D341Med (cell line): Measurements from ENCODE around the gene NOD2.

Experiments used
- DNase-seq: peaks from one replicate; pipeline ENCODE4 v3.0.0; 2012; ENCODE audit warnings: low spot score

The NOD2 gene

DNA sequence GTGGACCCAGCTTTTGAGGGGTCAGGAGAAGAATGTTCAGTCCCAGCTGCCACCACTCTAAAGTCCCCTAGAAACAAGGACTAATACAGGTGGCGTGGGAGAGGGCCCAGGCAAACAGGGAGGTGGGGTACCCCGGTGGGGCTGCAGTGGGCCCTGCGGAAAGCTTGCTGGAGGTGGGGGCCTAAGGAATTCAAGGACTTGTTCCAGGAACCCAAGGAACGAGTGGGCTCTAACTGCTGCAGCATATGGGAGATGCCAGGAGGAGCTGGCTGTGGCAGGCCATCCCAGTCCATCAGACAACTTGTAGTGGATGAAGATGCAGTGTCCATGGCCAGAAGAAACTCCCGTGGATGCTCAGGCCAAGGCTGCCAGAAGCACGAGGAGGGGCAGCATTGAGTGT is 22.9 kb upstream of the NOD2 start:
- DNase-seq = no peak

DNA sequence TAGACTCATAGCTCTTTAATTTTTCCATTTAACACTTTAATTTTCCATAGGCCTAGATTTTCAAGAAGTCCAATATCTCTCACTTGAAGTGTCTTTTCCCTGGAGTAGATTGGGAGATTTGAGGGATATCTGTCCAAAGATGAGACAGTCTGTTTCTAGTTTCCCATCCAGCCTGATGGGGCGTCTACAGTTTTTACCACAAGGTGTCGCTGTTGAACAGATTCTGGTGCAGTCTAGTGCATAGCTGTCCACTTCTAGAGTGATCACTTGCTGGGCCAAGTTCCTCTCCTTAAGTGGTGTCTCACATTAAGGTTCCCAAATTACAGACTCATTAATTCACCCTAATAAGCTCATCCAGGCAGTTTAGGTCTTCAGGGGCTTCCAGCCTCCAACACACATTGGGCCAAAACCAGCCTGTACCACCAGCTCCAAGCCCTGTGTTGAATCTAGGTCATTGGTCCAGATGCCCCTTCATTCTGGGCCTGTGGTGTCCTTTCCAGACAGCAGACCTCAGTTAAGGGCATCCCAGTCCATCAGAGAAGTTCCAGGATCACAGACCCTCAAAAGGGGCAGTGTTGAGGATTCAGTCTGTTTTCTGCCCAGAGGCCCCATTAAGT is 21.7 kb upstream of the NOD2 start:
- DNase-seq = peak; percentile 49

DNA sequence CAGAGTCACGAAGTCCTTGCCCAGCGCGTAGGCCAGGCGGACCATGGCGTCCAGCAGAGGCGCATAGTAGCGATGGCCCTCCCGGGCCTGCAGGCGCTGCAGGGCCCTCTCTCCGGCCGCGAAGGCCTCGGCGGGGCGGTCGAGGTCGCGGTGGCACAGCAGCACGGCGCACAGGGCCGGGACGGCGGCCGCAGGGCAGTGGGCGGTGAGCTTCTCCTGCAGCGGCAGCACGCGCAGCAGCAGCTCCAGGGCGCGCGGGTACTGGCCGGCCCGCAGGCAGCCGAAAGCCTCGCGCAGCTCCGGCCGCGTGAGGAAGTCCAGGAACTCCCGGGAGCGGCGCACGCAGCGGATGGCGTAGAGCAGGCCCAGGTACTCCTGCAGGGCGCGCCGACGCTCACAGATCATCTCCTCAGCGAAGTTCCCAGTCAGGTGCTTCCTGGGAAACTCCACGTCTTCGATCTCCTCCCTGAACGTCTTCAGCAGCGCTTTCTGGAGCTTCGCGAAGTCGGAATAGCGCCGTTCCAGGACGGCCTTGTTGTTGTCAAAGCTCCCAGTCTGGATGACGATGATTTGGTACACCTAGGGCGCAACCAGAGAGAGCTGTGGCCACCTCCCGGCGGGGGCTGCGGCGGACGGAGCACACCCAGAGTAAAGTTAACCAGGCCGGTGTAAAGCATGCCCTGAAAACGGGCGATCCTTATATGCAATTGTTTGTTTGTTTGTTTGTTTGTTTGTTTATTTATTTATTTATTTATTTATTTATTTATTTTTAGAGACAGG is 19.7 kb upstream of the NOD2 start:
- no peak for DNase-seq

DNA sequence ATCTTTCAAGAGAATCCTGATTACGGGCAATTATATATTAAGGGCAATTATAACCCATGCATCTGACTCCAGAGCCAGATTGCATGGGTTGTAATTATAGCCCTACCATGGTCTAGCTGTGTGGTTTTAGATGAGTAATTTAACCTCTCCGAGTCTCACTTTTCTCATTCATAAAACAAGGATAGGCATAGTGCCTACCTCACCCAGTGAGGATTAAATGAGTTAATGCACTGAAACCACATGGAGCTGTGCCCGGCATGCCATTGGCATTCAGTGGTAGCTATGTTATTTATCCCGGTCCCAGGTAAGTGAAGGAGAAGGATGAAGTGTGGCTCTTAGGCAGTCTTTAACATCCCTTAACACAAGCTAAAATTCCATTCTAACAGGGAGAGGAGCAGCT is 18.6 kb upstream of the NOD2 start:
- no peak for DNase-seq

DNA sequence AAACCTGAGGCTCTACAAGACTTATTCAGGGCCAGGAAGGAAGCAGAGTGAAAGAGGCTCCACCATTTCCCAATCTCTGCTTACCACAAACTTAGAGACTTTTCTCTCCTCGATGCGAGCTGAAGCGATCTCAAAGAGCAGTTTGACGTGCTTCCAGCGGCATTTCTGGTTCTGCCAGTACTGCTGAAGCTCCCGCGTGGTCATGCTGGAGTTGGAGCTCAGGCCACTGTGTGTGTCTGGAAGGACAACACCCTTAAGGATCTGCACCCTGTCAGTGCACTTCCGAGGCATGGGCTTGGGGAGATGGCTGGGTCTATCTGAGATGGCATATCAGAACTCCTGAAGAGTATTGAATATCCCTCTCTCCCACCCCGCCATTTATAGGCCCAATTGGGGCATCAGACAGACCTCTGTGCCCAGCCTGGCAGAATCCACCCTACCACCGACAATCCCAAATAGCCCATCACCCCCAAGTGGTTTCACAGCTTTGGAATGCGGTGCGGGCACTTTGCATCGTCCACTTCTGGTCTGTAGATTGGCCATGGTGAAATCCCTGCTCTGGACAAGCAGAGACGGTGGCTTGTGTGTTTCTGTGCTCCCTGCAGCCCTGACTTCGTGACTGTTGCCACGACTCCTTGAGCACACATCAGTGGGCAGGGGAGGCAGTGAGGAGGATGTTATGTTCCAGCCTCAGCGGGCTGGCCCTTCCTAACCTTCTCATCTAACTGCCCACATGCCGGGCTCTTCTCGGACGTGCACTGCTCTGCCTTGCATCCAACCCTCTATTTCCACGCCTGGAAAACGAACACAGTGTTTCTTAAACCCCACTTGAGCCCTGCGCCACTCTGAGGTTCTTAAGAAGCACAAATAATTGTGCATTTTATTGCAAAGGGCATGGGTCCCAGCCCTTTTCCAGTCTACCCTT is 17.5 kb upstream of the NOD2 start:
- DNase-seq = no peak

DNA sequence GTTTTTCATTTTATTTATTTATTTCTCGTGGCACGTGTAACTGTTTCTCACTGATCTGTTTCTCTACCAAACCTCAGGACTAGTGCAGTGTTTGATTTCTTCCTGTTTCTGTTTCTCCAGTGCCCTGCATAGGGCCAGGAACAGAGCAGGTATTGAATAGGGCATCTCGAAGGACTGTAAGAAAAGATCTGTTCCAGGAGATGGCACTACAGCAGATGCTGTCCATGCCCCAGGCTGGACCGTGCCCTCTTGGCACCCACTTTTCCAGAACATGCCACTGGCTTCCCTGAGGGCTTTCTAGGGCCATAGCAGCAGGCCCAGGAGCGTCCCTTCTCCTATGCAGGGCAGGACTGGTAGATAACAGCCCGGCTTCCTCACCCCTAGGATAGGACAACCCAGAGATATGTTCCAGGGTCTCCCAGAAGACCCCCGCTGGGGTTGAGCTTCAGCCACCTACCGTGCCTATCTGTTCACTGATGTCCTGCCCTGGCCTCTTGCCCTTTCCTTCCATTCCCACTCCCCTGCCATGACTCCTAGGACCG is 16.7 kb upstream of the NOD2 start:
- no peak for DNase-seq

DNA sequence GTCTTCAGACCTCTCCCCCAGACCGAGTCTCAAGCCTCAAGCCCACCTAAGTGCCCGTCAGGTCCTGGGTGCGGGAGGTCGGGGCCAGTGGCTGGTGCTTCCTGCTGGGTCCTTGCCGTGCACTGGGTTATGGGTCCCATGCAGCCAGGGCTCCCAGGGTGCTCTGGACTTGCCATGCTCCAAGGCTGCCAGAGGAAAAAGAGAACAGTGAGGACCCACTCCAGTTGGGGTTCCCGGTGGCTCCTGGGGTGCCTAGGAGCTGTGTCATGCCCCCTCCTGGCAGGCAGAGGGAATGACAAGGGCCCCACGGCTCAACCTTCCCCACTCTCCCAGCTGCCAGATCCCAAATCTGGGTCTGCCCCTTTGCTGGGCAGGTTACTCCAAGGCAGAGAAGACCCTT is 16.1 kb upstream of the NOD2 start:
- DNase-seq = no peak

DNA sequence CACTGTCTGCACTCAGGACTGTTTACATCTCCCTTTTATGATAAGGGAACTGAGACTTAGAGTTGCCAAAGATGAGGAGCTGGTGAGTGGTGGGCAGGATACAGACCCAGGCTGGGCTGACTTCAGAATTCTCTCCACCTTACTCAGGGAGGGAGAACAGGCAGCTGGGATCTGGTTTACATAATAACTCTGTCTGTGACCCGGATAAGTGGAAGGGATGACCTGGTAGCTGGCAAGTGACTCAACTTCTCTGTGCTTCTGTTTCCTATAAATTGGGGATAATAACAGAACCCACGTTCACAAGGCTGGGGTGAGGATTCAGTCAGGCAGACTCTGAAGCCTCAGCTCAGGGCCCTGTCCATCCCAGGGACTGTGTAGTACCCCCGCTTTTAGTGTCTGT is 14.9 kb upstream of the NOD2 start:
- DNase-seq = no peak

DNA sequence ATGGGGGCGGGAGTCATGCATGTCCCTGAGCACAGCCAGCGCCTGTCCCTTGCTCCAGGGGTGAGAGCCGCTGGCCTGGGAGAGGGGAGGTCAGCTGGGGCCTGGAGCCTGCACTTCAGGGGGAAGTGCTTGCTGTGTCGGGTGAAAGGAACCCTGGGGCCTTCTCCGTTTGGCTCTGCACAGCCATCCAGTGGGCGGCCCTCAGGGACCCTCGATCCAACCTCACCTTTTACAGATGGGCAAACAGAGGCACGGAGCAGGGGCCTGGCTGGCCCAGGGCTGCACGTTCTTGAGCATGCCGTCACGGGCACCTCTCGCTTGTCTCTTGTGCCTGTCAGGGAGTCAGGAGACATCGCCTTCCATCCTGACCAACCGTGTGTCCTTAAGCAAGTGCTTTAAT is 14.1 kb upstream of the NOD2 start:
- no peak for DNase-seq

DNA sequence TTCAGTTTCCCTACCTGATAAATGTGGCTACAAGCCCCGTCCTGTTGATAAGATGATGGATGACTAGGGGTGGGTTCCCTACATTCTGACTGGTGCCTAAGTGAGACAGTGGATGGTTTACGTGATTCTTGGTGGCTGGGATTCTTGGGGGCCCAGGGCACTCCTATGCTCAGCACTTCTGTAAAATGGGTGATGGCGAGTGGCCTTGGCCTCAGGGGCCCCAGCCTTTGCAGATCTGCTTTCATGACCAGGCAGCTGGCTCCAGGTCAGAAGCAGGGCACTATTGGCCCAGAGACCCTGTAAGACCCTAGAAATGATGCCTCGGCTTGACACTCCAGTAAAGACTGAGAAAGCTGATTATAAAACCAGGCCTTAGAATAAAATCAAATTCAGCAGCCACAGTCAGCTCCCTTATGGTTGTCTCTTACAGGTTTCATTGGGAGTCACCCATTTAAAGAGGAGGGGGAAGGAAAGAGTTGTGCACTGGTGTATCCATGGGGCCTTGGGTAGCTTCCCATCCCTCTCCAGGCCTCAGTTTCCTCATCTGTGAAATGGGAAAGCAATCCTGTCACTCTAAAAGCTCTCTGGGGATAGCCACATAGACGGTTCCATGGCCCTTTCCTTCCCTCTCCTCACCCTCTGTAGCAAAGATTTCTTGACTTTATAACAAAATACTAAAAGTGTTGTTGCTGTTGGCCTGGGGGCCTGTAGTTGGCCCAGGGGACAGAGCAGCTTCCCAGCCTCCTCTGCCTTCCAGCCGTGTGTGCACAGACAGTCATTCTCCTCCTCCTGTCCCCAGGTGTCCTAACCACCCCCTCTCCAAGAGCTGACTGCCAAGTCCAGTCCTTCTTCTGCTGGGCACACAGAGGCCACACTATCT is 13.5 kb upstream of the NOD2 start:
- no peak for DNase-seq

DNA sequence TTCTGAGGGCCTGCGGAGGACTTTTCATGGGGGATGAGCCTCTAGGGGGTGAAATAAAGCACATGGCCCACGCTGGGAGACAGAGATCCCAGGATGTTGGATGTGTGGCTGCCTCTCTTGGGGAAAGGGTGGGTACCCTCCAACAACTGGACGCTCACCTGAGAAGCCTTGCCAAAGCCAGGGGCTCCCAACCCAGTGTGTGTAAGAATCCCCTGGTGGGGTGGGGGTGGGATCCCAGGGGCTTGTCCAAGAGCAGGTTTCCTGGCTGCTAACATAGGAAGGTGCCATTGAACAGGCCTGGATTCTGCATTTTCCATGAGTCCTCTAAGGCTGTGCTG is 12.9 kb upstream of the NOD2 start:
- DNase-seq = no peak

DNA sequence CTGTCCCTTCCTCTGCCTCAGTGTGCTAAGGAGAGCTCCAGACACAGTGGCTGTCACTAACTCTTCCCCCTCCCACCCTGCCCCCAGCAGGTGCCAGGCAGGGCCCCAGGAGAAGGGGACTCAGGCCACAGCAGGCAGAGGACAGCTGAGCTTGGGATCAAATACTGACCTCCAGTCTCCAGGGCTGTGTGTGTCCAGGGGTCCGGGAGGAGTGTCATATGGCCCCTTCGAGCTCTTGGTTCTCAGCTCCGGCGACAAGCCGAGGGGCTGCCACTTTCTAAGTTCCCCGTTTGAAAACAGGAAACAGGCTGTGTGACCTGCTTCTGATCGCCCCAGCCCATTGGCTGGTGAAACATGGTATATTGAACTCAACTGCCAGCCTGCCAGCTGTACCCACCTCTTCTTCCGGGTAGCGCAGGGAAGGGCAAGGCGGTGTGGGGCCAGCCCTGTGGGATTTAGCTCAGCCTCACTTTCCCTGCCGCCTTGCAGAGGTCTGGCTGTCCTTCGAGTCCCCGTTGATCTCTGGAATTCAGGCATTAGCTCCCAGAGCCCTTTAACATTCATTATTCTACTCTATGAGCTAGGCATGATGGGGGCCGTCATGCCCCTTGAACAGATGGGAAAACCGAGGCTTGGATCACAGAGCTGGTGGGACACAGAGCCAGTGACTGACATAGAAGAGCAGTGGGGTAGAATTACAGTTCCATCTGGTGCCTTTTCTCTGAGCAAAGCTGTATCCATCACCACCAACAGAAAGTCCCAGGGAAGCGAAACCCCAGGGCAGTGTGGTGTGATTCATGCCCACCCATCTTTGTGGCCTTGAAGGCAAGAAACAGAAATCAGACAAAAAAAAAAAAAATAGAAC is 12.2 kb upstream of the NOD2 start, which contains the start of gene SNX20:
Gene SNX20, minus strand, starts transcription at position 292 of the 865 bp plus-strand sequence. CDS start 3,786 bp downstream, outside the sequence.
- no peak for DNase-seq

DNA sequence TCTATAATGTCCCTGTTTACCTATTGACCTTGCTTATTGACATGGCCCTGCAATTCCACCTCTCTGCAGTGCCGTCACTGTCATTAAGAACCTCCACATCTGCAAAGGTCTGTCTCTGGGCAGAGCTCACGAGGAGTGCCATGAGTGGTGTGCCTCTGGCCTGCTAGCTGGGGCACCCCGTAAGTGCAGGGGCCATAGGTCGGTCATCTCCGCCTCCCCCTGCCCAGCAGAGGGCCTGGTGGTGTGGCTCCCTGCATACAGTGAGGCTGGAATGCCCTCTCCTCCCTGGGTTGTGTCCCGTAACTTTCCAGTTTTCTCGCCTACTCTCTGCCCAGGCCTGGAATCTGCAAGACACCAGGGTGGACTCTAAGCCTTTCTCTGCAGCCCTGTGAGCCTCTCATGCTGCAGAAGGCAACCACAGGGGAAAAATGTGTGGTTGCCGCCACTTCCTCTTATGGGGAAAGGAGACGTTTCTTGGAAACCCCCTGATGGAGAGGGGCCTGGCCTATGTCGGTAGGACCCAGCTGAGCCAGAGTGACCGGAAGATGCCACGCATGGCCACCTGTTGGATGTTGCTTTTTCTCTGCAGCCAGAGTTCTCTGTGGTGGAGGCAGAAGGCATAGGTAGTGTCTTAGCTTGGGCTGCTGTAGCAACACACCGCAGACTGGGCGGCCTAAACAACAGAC is 9.6 kb upstream of the NOD2 start:
- no peak for DNase-seq

DNA sequence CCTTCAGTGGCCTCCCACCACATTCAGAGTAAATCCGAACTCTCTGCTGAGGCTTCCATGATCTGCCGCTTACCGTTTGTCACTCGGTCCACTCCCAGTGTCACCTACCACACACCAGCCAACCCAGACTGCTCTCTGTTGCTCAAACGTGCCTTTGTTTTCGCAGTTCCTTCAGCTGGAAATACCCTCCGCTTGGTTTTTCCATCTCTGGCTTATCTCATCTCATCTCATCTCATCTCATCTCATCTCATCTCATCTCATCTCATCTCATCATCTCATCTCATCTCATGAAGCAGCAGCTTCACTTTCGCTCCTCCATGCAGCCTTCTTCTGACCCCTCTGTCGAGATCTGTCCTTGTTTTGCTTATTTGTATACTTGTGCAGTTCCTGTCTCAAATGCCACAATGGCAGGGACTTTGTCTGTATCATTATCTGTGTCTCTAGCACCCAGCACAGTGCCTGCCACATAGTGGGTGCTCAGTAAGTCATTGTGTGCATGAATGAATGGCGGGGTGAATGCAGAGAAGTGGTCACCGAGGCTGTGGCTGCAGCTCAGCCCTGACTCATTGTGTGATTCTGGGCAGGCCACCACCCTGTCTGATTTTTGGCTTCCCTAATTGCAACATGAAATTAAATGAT is 8.5 kb upstream of the NOD2 start:
- no peak for DNase-seq

DNA sequence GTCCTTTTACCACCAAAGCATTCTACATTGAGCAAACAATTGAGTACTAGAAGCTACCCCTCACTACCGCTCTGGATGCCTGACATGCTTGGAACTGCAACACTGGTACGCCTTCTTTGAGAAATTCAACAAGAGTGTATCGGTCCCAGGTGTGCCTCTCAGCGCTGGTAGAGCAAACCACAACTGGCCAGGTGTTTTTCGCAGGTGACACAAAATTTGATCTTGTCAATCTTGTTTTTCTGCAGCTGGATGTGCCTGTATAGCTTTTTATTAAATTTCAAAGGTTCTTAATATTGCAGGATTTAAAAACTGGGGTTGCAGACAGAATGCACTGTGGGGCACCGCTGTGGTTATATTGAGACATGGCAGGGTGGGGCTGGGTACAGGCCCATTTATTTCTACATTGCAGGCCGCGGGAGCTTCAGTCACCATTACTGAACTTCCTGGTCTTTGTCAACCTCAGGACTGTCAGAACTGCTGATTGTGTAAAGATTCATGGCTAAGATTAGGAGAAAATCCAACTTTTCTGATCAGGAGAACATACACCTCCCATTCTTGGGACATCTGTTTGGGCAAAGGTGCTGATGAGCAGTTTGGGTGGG is 7.8 kb upstream of the NOD2 start:
- no peak for DNase-seq

DNA sequence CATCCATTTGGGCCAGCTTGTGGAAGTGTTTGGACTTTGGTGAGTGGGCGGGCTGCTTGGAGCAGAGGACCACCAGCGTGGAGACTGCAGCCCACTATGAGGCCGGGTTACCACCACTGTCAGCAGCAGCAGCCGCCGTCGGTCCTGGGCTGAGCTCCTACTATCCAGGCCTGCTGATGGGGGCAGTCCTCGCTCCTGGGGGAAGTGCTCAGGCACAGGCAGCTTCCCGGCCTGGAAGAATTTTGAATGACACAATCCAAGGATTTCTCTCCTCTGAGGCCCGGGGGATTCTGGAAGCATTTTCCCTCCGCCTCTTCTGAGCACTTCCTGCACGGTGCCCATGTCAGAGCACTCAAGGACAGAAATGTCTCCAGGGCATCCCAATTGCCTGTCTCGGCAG is 5.3 kb upstream of the NOD2 start:
- DNase-seq = no peak

DNA sequence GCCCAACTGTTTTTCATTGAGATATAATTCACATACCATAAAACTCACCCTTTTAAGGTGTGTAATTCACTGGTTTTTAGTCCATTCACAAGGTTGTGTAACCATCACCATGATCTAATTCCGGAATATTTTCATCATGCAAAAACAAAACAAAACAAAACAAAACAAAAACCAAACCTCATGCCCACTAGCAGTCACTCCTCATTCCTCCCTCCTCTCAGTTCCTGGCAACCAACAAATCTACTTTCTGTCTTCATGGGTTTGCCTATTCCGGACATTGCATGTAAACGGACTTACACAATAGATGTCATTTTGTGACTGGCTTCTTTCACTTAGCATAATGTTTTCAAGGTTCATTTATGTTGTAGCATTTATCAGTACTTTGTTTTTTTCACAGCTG is 4.5 kb upstream of the NOD2 start:
- DNase-seq = no peak

DNA sequence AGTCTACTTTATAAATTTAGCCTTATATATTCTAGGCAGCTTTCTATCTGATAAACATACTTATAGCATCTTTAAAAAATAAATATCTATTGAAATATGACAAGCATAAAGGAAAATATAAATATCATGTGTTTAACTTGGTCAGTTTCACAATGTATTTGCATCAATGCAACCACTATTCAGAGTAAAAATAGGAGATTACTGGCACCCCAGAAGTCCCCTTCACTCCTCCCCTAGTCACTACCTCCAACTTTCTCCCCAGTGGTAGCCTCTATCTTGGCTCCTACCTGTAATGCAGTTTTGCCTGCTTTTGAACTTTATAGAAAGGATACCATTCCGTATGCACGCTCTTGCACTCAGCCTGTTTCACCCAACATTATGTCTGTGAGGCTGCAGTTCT is 3.2 kb upstream of the NOD2 start:
- no peak for DNase-seq

DNA sequence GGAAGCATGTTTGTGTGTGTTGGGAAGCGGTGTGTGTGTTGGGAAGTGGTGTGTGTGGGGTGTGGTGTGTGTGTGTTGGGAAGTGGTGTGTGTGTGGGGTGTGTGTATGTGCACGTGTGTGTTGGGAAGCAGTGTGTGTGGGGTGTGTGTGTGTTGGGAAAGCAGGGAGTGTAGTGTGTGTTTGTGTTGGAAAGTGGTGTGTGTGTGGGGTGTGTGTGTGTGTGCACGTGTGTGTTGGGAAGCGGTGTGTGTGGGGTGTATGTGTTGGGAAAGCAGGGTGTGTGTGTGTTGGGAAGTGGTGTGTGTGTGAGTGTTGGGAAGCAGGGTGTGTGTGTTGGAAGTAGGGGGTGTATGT is 785 bp upstream of the NOD2 start:
- no peak for DNase-seq
